GM18526 (cell line): ENCODE results near the gene PEAK1.

Experiments
- POLR2A ChIP-seq: IDR thresholded peaks from 3 replicates; pipeline ENCODE4 v1.6.1; 2011; ENCODE audit not compliant: insufficient read length; ENCODE audit errors: extremely low read depth

The PEAK1 gene

DNA sequence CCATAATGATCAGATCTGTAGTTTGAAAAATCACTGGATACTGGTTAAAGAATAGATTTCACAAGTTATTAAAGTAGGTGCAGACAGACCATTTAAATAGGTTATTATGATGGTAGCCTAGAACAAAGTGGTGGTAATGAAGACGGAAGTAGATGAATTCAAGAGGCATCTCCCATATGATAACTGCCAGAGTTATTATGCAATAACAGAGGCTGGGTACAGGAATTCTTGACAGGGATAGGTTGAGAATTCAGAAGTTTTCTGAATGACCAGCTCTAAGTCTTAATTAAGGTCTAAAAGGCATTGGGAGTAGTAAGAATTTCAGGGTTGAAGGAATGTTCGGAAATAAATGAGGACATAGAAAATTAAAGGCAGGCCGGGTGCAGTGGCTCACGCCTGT is 108.9 kb downstream of the PEAK1 start:
- no peak for TF ChIP-seq POLR2A

DNA sequence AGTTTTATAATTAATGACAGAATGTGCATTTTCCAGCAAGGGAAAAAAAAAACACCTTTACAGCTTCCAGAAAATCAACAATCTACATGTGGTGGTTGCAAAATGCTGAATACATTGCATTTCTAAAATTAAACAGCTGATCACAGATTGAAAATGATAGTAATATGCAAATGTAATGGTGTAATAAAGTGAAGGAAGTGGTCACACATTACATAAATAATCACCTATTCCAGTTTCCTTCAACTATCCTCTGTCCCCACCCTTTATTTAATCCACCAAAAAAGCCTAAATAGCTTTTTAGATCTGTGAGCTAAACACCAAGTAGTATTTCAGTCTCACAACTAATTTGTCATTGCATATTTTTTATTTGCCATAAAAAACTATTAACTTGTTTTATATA is 110.5 kb downstream of the PEAK1 start:
- no peak for TF ChIP-seq POLR2A

DNA sequence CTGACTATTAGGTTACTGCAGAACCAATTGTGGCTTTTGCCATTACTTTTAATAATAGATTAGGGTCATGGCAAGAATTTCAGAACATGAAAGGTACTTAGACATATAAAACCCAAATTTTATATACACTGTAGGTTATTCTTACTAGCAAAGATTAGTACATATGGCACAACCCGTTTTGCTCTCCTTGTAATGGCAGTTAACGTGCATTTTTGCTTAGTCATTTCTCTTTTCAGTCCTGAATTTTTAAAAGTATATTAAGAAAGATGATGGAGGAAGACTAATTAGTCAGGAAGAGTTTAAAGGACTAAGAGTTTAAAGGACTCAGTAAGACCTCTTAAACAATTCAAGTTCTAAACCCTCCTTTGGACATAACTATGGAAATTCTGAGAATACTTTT is 114.0 kb downstream of the PEAK1 start:
- no peak for TF ChIP-seq POLR2A

DNA sequence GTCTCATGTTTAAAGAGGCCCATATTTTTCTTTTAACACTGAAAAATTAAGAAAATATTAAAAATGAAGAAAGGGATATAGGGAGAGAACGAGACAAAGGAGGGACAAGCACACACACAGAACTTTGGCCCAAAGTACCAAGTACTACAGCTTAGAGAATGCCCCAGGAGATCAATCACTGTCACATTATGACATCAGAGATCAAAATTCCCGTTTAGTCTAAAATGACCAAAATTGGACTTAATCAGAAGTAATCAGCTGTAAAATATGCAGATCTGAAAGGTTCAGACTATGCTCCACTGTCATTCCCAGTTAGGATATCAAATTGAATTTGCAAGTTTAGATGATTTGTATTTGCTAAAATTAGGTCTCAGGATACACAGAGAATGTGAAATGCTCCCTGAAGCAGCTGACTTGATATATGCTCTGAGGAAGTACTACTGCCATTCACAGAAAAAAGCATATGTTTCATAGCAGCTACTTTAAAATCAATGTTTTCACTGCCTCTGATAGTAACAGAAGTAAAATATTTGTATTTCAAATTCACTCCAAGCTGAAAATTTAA is 123.0 kb downstream of the PEAK1 start:
- TF ChIP-seq POLR2A = no peak

DNA sequence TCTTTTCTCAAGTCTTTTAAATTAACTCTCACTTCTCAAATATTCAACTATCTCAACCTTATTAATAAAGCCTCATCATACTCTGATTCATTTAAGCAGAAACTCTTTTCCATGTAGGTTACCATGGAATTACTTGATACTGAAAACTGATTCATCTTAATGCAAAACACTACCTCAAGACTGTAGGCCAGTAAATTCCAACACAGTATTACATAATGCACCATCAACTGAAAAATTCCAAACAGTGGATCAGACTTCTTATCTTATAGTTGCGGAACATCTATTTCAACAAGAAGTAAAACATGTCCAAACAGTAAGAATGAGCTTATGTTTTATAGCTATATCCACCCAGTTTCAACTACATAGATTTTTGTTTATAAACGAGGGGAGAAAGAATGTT is 124.5 kb downstream of the PEAK1 start:
- TF ChIP-seq POLR2A = no peak

DNA sequence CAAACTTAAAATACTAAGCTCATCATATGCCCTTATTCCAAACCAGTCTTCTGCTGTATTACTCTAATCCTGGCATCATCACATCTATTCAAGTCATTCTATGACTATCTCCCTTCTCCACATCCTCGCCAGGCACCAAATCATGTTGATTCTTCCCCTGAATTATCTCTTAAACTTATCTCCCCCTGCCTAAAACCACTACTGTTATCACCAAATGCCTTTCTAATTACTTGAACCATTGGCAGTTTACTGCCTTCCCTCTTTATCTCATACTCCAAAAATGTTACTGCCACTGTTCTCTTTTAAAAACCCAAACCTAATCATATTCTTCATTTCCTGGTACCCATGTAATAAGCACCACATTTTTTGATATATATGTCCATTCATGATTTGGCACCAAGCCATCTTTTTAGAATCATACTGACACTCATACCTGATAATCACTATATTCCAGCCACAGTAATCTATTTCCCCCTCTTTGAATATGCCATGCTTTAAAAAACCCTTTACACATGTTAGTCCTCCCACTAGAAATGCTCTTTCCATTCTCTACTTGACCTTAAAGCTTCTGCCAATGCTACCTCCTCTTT is 126.8 kb downstream of the PEAK1 start:
- no peak for TF ChIP-seq POLR2A

DNA sequence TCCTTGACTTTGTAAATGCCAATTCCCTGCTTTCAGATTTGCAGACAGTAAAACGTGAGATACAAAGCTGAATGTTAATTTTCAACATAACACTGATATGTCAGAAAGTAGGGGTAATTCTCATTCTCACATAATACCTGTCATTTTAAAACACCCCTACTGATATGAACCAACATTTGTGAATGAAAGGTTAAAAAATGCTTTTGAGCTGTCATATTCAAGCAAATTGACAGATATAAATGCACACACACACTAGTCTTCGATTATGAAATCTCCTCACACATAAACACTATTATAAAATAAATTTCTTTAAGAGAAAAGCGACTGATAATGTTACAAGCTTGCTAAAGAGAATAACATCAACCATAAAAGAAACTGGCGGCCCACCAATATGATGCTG is 128.8 kb downstream of the PEAK1 start:
- no peak for TF ChIP-seq POLR2A

DNA sequence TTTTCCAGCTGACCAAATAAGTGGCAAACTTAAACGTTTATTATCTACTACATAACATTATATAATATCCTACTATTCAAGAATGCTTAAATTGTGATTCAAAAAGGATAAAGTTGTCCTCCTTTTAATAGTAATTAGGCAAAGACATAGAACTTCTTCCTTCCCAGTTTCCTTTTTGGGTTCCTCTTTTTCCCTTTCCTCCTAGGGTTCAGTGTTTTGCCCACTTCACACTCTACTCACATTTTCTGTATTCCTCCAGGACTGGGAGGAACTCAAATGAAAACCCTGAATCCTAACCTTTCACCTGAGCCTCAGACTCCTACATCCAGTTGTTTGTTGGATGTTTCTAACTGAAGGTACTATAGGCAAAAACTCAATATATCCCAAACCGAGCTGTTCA is 132.5 kb downstream of the PEAK1 start:
- TF ChIP-seq POLR2A = no peak

DNA sequence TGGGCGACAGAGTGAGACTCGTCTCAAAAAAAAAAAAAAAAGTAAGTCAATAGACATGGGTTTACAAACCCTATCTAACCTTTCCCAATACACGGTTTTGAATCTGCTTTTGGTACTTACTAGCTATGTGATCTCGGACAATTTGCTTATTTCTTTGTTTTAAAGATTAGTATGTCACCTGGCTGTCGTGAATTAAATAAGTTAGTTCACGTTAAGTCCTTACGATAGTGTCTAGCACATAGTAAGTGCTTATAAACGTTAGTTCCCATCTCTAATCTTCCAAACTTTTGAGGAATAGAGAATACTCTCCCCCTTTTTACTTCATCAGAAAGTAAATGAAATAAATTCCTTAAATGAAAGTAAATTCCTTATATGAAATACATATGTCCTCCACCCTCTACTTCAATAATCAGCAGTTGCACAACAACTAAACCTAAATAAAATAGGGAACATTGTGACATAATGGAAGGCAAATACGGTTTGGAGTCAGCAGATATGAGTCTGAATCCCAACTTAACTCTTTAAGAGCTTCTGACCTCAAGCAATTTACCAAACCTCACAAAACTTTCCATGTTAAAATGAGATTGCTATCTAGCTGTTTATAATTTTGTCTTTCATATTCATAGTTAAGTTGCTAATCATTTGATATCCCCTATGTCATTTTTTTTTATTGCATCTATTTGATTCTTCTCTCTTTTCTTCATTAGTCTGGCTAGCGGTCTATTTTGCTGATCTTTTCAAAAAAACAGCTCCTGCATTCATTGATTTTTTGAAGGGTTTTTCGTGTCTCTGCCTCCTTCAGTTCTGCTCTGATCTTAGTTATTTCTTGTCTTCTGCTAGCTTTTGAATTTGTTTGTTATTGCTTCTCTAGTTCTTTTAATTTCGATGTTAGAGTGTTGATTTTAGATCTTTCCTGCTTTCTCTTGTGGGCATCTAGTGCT is 134.6 kb downstream of the PEAK1 start:
- TF ChIP-seq POLR2A = no peak

DNA sequence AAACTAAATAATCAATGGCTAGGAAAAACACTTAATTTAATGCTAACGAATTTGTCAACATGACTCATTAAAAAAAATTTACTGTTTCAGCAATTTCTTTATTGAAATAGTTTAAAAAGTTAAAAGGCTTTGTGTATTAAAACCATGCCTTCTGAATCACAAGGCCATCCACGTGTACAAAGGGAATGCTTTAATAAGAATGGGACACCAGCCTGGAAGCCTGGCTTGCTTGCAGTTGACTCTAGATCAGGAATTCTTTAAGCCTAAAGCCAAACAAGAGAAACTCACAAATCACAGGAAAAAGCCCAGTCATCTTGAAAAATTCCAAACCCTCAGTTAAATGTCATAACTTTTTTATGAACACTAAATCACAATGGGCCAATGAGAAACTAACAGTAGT is 137.6 kb downstream of the PEAK1 start:
- TF ChIP-seq POLR2A = no peak

DNA sequence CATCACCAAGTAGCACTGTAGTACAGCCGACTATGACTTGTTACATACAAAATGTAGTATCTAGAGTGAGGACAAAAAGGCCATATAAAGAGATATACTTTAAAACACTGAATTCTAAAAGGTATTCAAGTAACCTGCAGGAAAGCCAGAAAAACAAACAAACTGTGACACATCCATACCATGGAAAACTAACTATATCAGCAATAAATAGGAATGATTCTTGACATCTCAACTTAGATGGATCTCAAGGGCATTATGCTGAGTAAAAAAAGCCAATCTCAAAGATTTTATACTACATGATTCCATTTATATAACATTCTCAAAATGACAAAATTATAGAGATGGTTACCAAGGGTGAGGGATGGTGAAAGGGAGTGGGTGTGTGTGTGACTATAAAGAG is 143.0 kb downstream of the PEAK1 start:
- no peak for TF ChIP-seq POLR2A

DNA sequence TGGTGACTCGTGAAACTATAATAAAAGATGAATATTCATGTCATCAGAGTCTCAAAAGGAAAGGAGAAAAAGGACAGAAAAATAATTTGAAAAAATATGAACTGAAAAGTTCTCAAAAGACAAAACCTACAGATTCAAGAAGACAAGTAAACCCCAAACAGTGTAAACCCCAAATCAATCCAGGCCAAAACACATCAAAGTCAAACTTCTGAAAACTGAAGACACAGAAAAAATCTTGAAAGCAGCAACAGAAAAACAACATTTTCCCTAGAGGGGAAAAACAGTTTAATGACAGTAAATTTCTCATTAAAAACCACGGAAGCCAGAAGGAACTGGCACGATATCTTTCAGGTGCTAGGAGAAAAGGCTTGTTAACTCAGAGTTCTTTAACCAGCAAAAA is 143.8 kb downstream of the PEAK1 start:
- TF ChIP-seq POLR2A = no peak

DNA sequence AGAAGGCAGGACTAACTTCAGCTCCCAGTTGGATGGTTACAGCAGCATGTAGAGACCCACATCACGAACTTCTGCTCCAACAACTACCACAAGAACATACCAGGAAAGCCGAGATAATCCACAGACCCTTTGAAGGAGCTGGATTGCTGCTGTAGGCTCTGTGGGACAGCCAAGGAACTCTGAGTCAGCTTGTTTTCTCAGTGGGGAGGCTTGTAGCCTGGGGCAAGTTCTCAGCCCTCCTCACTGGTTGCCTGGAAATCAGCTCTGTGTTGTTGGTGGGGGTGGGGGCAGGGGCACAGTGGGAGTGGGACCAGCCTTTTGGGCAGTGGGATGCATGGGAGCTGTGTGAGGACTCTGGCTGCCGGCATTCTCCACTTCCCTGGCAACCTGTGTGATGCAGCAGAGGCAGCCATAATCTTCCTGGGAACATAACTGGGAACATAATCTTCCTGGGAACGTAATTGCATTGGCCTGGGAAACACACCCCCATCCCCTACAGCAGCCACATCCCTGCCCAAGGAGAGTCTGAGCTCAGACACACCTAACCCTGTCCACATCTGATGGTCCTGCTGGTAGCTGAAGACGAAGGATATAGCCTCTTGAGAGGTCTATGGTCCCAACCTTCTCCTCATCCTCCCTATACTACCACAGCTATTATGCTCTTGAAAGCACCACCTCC is 153.1 kb downstream of the PEAK1 start:
- TF ChIP-seq POLR2A = no peak

DNA sequence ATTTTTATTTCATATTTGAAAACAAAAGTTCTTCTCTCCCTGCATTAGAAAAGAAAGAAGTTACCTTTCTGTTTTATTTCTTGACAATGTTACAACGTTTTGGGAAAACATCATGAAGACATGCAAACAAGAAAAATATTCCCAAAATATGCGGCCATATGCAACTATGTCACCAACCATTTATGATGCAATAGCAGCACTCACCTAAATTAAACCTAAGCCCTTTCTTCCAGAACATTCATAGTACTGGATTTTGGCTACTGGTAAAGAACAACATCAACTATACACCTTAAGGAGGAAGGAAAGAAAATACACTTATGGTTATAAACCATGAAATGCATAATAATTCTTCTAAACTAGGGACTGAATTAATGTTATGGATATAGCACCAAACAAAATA is 164.5 kb downstream of the PEAK1 start:
- TF ChIP-seq POLR2A = no peak

DNA sequence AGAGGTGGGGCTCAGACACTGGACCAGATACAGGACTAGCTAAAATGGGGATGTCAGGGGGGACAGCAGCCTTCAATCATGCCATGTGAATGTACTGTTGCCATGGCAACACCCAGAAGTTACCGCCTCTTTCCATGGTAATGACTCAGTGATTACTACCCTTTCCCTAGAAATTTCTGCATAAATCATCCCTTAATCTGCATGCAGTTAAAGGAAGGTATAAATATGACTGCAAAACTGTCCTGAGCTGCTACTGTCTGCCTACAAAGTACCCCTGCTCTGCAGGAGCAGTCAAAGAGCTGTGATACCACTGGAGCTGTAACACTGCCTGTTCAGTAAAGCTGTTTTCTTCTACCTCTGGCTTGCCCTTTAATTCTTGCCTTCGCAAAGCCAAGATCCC is 168.2 kb downstream of the PEAK1 start:
- no peak for TF ChIP-seq POLR2A

DNA sequence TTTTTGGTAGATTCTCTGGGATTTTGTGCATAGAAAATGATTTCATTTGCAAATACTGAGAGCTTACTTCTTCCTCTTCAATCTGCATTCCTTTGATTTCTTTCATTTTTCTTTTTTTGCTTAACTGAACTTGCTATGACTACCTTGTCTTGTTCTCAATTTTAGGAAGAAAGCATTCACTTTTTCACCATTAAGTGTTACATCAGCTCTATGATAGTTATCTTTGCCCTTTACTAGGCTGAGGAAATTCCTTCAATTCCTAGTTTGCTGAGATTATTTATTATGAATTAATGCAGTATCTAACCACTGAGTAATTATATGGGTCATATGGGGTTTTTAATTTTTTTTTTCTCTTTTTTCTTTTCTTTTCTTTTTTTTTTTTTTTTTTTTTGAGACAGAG is 172.8 kb downstream of the PEAK1 start:
- TF ChIP-seq POLR2A = no peak
